GM12878 (cell line): ENCODE results near the gene NRBP1. TPM values are rescaled to one million over a fixed set of nuclear protein-coding genes. Genes with fewer than 3 reads are reported as not detected.

Experiments
- ATAC-seq: fragments of 200-7000 bp; cut with Tn5 transposase; 3 replicates; pipeline ENCODE4 v1.9.1; 2020; ENCODE audit warnings: mild to moderate bottlenecking, moderate library complexity
- BruUV-seq: library from RNA; stranded (reverse); fragments of 400-500 nt; replicated peaks from 2 replicates; lab custom pipeline; 2021; lab: Mats Ljungman, UMichigan
- CTCF ChIA-PET: fragments of 300-600 bp; sonication (Branson Sonifier 250); formaldehyde crosslinking; extraction: SDS; loops from one replicate; lab custom pipeline; 2021; ENCODE audit warnings: inconsistent platforms; lab: Yijun Ruan, JAX
- POLR2A ChIA-PET: fragments of 350-600 bp; formaldehyde crosslinking; extraction: SDS; loops from one replicate; lab custom pipeline; 2021; ENCODE audit warnings: inconsistent platforms; lab: Charles Lee
- RAD21 ChIA-PET: fragments of 300-600 bp; sonication (Branson Sonifier 250); formaldehyde crosslinking; loops from one replicate; lab custom pipeline; 2023; ENCODE audit warnings: antibody characterized with exemption; ENCODE audit not compliant: unreplicated experiment; lab: Charles Lee
- SMC1A ChIA-PET: fragments of 300-600 bp; sonication (Branson Sonifier 250); formaldehyde crosslinking; loops from one replicate; lab custom pipeline; 2023; ENCODE audit not compliant: unreplicated experiment, uncharacterized antibody; lab: Charles Lee
- DNase-seq: peaks from one replicate; pipeline ENCODE4 v3.0.0-alpha.2; 2011; ENCODE audit warnings: low read depth, low spot score
- FAIRE-seq: peaks from 3 replicates; lab custom pipeline; 2011; peaks lifted over from hg19 to GRCh38; lab: Jason Lieb, UNC
- H2AFZ ChIP-seq: 2 replicates; pipeline ENCODE4 v1.6.0; 2011; ENCODE audit warnings: low read depth, low read length, control low read depth; ENCODE audit not compliant: control insufficient read depth
- H3K27ac ChIP-seq: 2 replicates; pipeline ENCODE4 v1.5.1; 2011; ENCODE audit warnings: control low read depth; ENCODE audit not compliant: control insufficient read depth, insufficient read depth
- H3K27me3 ChIP-seq, 2 experiments: replicated peaks in 1 of 2; 2 replicates each; pipeline versions ENCODE4 v1.6.0 to v1.6.1; 2011; ENCODE audit warnings: low read length in 1 of 2; ENCODE audit not compliant: control insufficient read depth in 2 of 2, insufficient read depth in 2 of 2
- H3K36me3 ChIP-seq, 2 experiments: 2 replicates each; pipeline ENCODE4 v1.5.1; 2011; ENCODE audit warnings: low read length in 1 of 2; ENCODE audit not compliant: control insufficient read depth in 2 of 2, insufficient read depth in 2 of 2
- H3K4me1 ChIP-seq: 2 replicates; pipeline ENCODE4 v1.6.1; 2011; ENCODE audit warnings: mild to moderate bottlenecking, low read length, moderate library complexity, mixed read lengths; ENCODE audit not compliant: control insufficient read depth, insufficient read depth
- H3K4me2 ChIP-seq: 2 replicates; pipeline ENCODE4 v1.6.0; 2011; ENCODE audit warnings: control low read depth; ENCODE audit not compliant: control insufficient read depth, insufficient read depth
- H3K4me3 ChIP-seq: fragments of 200-600 bp; sonication (generic); 2 replicates; pipeline ENCODE4 v1.5.1; 2016
- H3K79me2 ChIP-seq: 2 replicates; pipeline ENCODE4 v1.6.0; 2011; ENCODE audit warnings: low read length; ENCODE audit not compliant: control insufficient read depth, insufficient read depth
- H3K9ac ChIP-seq: 2 replicates; pipeline ENCODE4 v1.8.0; 2011; ENCODE audit warnings: low read length, control low read depth, mixed read lengths; ENCODE audit not compliant: control insufficient read depth, insufficient read depth
- H3K9me3 ChIP-seq: replicated peaks from 3 replicates; pipeline ENCODE4 v1.5.1; 2011; ENCODE audit warnings: mild to moderate bottlenecking, low read length; ENCODE audit not compliant: control insufficient read depth, insufficient read depth
- H4K20me1 ChIP-seq: 2 replicates; pipeline ENCODE4 v1.6.0; 2011; ENCODE audit not compliant: control insufficient read depth, insufficient read depth
- BCLAF1 ChIP-seq: fragments of 450-650 bp; IDR thresholded peaks from 2 replicates; pipeline ENCODE4 v1.6.1; 2017; ENCODE audit warnings: antibody characterized with exemption, mild to moderate bottlenecking, moderate library complexity
- BMI1 ChIP-seq: fragments of 450-650 bp; IDR thresholded peaks from 2 replicates; pipeline ENCODE4 v1.6.1; 2016; ENCODE audit warnings: mild to moderate bottlenecking, moderate library complexity, borderline replicate concordance
- CBX3 ChIP-seq: fragments of 200-600 bp; sonication (generic); IDR thresholded peaks from 2 replicates; pipeline ENCODE4 v1.6.1; 2016; ENCODE audit warnings: low read depth, borderline replicate concordance
- CBX5 ChIP-seq: sonication (generic); IDR thresholded peaks from 2 replicates; pipeline ENCODE4 v1.6.1; 2016; ENCODE audit warnings: low read depth, moderate library complexity, mild to moderate bottlenecking, inconsistent platforms
- CREB1 ChIP-seq: IDR thresholded peaks from 2 replicates; pipeline ENCODE4 v1.6.1; 2012; ENCODE audit warnings: low read depth, mild to moderate bottlenecking, inconsistent platforms
- IRF5 ChIP-seq: fragments of 450-650 bp; IDR thresholded peaks from 2 replicates; pipeline ENCODE4 v1.6.1; 2017; ENCODE audit warnings: borderline replicate concordance
- KDM1A ChIP-seq: fragments of 200-600 bp; sonication (generic); IDR thresholded peaks from 2 replicates; pipeline ENCODE4 v1.6.1; 2016; ENCODE audit warnings: borderline replicate concordance
- KLF5 ChIP-seq: fragments of 450-650 bp; IDR thresholded peaks from 2 replicates; pipeline ENCODE4 v1.6.1; 2014; ENCODE audit warnings: mild to moderate bottlenecking; ENCODE audit not compliant: partially characterized antibody
- MTA2 ChIP-seq: fragments of 450-650 bp; IDR thresholded peaks from 2 replicates; pipeline ENCODE4 v1.6.1; 2016; ENCODE audit warnings: low read depth, mild to moderate bottlenecking, moderate library complexity
- NFXL1 ChIP-seq: fragments of 450-650 bp; IDR thresholded peaks from 2 replicates; pipeline ENCODE4 v1.6.1; 2017; ENCODE audit warnings: antibody characterized with exemption, mild to moderate bottlenecking, borderline replicate concordance
- NFYA ChIP-seq: IDR thresholded peaks from 2 replicates; pipeline ENCODE4 v1.6.1; 2011; ENCODE audit warnings: low read depth, mild to moderate bottlenecking, low read length, improper control_type of control experiment, borderline replicate concordance
- SMAD5 ChIP-seq: IDR thresholded peaks from 2 replicates; pipeline ENCODE4 v1.6.1; 2016; ENCODE audit warnings: antibody characterized with exemption, low read depth
- SPI1 ChIP-seq: IDR thresholded peaks from 2 replicates; pipeline ENCODE4 v1.6.1; 2011; ENCODE audit warnings: low read depth, mild to moderate bottlenecking, low read length, moderate library complexity, borderline replicate concordance; ENCODE audit not compliant: insufficient read depth
- TBL1XR1 ChIP-seq: IDR thresholded peaks from 2 replicates; pipeline ENCODE4 v1.6.1; 2012; ENCODE audit warnings: low read depth, low read length, improper control_type of control experiment
- ZBTB40 ChIP-seq: fragments of 450-650 bp; IDR thresholded peaks from 2 replicates; pipeline ENCODE4 v1.6.1; 2016; ENCODE audit warnings: mild to moderate bottlenecking, moderate library complexity, borderline replicate concordance
- ZNF274 ChIP-seq: IDR thresholded peaks from one replicate; pipeline ENCODE4 v1.8.0; 2011; ENCODE audit not compliant: insufficient read length, insufficient read depth
- ZSCAN29 ChIP-seq: fragments of 450-650 bp; IDR thresholded peaks from 2 replicates; pipeline ENCODE4 v1.6.1; 2017; ENCODE audit warnings: mild to moderate bottlenecking, moderate library complexity
- WGBS: methylation state at CpG from one replicate; pipeline ENCODE4 v1.1.6; 2016; ENCODE audit warnings: low lambda C conversion rate; ENCODE audit not compliant: insufficient replicate concordance, insufficient coverage; ENCODE audit errors: missing lambda C conversion rate; 5-methylcytosine and 5-hydroxymethylcytosine counted together
- in situ Hi-C: fragments of 300-500 bp; cut with MboI; formaldehyde crosslinking; loops from 9 replicates; pipeline ENCODE4 v1.14.3; 2018; ENCODE audit warnings: mixed read lengths
- intact Hi-C: fragments of 100-400 bp; cut with micrococcal nuclease; formaldehyde crosslinking; loops from one replicate; pipeline ENCODE4 v1.14.2; 2022; ENCODE audit not compliant: unreplicated experiment
- polyA plus RNA-seq, 11 experiments: library from polyadenylated mRNA; depleted of rRNA in 4 of 11; unstranded in 6 of 11; stranded (reverse) in 5 of 11; fragments of >200 nt; fragmentation: Nextera tagmentation in 4 of 11; fragmentation: Illumina TruSeq in 1 of 11; extraction: Ambion mirVana in 4 of 11; extraction: Trizol in 1 of 11; gene quantifications; 1 replicate in 1 of 11; 2 replicates in 10 of 11; pipeline versions ENCODE4 v1.2.1 to v1.2.3, GENCODE V29; 2011 to 2016; ENCODE audit warnings: inconsistent platforms in 2 of 11, missing spikeins in 2 of 11, low read depth in 1 of 11
- total RNA-seq, 4 experiments: library from RNA; depleted of rRNA in 3 of 4; stranded (reverse); fragments of >200 nt in 3 of 4; fragmentation: Illumina TruSeq in 1 of 4; extraction: Trizol in 1 of 4; gene quantifications; 2 replicates each; pipeline versions ENCODE4 v1.2.1 to v1.2.3, GENCODE V29; 2013 to 2021

The NRBP1 gene
- total and polyA plus RNA-seq, 10 of the 15 experiments (the other 5 are each of a cell fraction or from before 2014, with no cell fraction given): 5.7 to 136 (median 66.1) TPM

- in situ Hi-C loops: no loop called here
- 97% methylated on average over 8 of the region's 8 CpGs for WGBS
- peaks cover 6 to 12% of the 10 kb centered on the region in 2 experiments for H3K36me3 ChIP-seq
- ChIA-PET RAD21 (no interaction called here), POLR2A (interaction anchor here (0.8 to 1.1 kb wide), 2 partner anchors 61 to 76 kb away, joined by 4 read pairs; no protein-coding TSS in a partner anchor), CTCF (interaction anchor here (1.1 to 1.5 kb wide), 2 partner anchors 17 to 237 kb away, joined by 3 to 4 read pairs; partner anchors contain the start of gene NRBP1), SMC1A (interaction anchor here (1.0 to 1.1 kb wide), 2 partner anchors 8 to 17 kb away, joined by 3 read pairs; no protein-coding TSS in a partner anchor)
- TF ChIP-seq ZBTB40 (no peak), CBX5 (no peak), MTA2 (no peak), SPI1 (no peak), CREB1 (no peak), KLF5 (no peak), BCLAF1 (no peak), KDM1A (no peak), BMI1 (no peak), NFYA (no peak), SMAD5 (no peak), ZNF274 (no peak), TBL1XR1 (no peak), NFXL1 (no peak), IRF5 (no peak), CBX3 (no peak), ZSCAN29 (no peak)
- no peak overlapping the region for H3K27ac ChIP-seq
- intact Hi-C loops: no loop called here
- FAIRE-seq: no peak
- H3K9me3 ChIP-seq: no peaks in the 10 kb centered on the region
- H3K4me3 ChIP-seq: no peak overlapping the region
- no peaks in the 10 kb centered on the region for H4K20me1 ChIP-seq
- H3K27me3 ChIP-seq: no peaks in the 10 kb centered on the region
- no peak overlapping the region for H3K9ac ChIP-seq
- H3K4me2 ChIP-seq: no peak overlapping the region
- H3K4me1 ChIP-seq: no peaks in the 10 kb centered on the region
- no peak for DNase-seq
- H3K79me2 ChIP-seq: no peaks in the 10 kb centered on the region
- BruUV-seq: no TSS peak
- no peak overlapping the region for H2AFZ ChIP-seq
- no peak for ATAC-seq
Measured at GRCh38 chr2:27445615-27446014, 17.2 kb downstream of the NRBP1 start.
